ENCODE measurements around the gene GALNT18.

Gene GALNT18

DNA sequence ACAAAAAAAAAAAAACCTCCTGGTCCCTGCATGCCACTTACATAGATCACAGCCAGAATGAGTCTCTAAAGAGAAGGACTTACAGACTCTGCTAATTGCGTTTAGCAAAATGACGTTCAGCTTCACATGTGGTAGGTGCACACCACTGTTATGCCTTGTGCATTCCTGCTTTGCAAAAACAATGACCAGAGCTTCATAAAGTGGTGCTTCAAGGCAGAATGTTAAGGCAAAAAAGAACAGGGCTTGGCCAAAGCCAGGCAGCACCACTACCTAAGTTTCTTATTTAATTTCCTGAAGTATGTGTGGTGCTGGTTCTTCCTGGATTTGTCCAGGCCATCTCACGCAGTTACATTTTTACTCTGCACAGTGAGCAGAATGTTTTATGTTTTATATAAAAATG, 85.2 kb downstream of the GALNT18 start:
- Histone ChIP-seq H3K79me2 (ENCODE audit: insufficient read depth, low read length) (no peaks in the 10 kb centered on the region), H3K36me3 (ENCODE audit: low read length) (no peaks in the 10 kb centered on the region), H3K9me3 (ENCODE audit: insufficient read depth, low read length) (no peaks in the 10 kb centered on the region), H4K20me1 (ENCODE audit: low read depth, low read length) (no peaks in the 10 kb centered on the region), H2AFZ (ENCODE audit: low read depth, low read length, severe bottlenecking) (no peak overlapping the region), H3K27ac (ENCODE audit: low read depth, low read length) (no peak overlapping the region), H3K27me3 (ENCODE audit: low read length) (no peaks in the 10 kb centered on the region), H3K4me3 (ENCODE audit: insufficient read depth, low read length, poor library complexity, severe bottlenecking) (no peak overlapping the region), H3K9ac (ENCODE audit: low read length) (no peak overlapping the region), H3K4me2 (ENCODE audit: low read depth, low read length, poor library complexity, severe bottlenecking) (no peak overlapping the region), H3F3A (ENCODE audit: insufficient read depth) (no peaks in the 10 kb centered on the region), H3K9me2 (replicated peaks; ENCODE audit: insufficient read depth, low read length) (no peaks in the 10 kb centered on the region)
- TF ChIP-seq, protein P1, sequence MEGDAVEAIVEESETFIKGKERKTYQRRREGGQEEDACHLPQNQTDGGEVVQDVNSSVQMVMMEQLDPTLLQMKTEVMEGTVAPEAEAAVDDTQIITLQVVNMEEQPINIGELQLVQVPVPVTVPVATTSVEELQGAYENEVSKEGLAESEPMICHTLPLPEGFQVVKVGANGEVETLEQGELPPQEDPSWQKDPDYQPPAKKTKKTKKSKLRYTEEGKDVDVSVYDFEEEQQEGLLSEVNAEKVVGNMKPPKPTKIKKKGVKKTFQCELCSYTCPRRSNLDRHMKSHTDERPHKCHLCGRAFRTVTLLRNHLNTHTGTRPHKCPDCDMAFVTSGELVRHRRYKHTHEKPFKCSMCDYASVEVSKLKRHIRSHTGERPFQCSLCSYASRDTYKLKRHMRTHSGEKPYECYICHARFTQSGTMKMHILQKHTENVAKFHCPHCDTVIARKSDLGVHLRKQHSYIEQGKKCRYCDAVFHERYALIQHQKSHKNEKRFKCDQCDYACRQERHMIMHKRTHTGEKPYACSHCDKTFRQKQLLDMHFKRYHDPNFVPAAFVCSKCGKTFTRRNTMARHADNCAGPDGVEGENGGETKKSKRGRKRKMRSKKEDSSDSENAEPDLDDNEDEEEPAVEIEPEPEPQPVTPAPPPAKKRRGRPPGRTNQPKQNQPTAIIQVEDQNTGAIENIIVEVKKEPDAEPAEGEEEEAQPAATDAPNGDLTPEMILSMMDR (IDR thresholded peaks at IDR 0.05; ENCODE audit: insufficient read depth, low read length, poor library complexity, severe bottlenecking), result no peak
- no peak for TF ChIP-seq EZH2phosphoT487 (conservative IDR thresholded peaks at IDR 0.05; ENCODE audit: low read length)

DNA sequence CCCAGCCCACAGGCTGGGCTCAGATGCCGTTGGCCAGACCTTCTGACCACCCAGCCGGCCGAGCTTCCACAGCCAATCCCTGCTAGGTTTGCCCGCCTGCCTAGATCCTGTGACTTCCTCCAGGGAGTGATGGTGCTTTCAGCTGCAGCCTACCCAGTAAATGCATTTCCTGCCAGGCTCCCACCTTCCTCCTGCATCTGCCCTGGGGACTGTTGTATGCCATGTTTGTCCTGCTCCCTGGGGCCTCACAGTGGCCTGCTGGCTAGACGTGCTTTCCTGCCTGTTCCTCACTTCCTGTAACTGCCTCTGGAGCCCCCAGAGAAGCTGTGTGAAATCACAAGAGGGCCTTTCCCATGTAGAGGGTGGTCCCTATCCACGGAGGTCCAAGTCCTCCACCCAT, 86.2 kb downstream of the GALNT18 start:
- Histone ChIP-seq H3K9me2 (replicated peaks; ENCODE audit: insufficient read depth, low read length) (no peaks in the 10 kb centered on the region), H4K20me1 (ENCODE audit: low read depth, low read length) (no peaks in the 10 kb centered on the region), H3K4me2 (ENCODE audit: low read depth, low read length, poor library complexity, severe bottlenecking) (no peak overlapping the region), H3K4me3 (ENCODE audit: insufficient read depth, low read length, poor library complexity, severe bottlenecking) (no peak overlapping the region), H3K27me3 (ENCODE audit: low read length) (no peaks in the 10 kb centered on the region), H2AFZ (ENCODE audit: low read depth, low read length, severe bottlenecking) (no peak overlapping the region), H3K9ac (ENCODE audit: low read length) (no peak overlapping the region), H3F3A (ENCODE audit: insufficient read depth) (no peaks in the 10 kb centered on the region), H3K27ac (ENCODE audit: low read depth, low read length) (no peak overlapping the region), H3K9me3 (ENCODE audit: insufficient read depth, low read length) (no peaks in the 10 kb centered on the region), H3K79me2 (ENCODE audit: insufficient read depth, low read length) (no peaks in the 10 kb centered on the region), H3K36me3 (ENCODE audit: low read length) (no peaks in the 10 kb centered on the region)
- TF ChIP-seq EZH2phosphoT487 (conservative IDR thresholded peaks at IDR 0.05; ENCODE audit: low read length), result no peak
- TF ChIP-seq, protein P1 (IDR thresholded peaks at IDR 0.05; ENCODE audit: insufficient read depth, low read length, poor library complexity, severe bottlenecking), result no peak

DNA sequence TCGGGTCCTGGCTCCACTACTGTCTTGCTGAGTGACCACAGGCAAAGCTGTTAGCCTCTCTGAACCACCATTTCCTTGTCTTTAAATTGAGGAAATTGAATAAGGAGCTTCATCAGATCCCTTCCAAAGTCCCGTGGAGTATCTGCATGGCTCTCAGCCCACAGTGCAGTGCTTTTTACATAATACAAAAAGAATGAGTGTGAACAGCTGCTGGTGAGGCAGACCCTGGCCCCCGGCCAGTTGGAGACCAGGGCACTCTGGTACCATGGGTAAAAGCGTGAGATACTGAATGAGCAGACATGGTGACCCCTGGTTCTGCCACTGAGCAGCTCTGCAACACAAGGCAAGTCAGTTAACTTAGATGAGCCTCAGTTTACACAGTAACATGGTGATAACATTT, 86.8 kb downstream of the GALNT18 start:
- Histone ChIP-seq H3K4me2 (ENCODE audit: low read depth, low read length, poor library complexity, severe bottlenecking) (no peak overlapping the region), H3K36me3 (ENCODE audit: low read length) (no peaks in the 10 kb centered on the region), H3K27me3 (ENCODE audit: low read length) (no peaks in the 10 kb centered on the region), H3K27ac (ENCODE audit: low read depth, low read length) (no peak overlapping the region), H3F3A (ENCODE audit: insufficient read depth) (no peaks in the 10 kb centered on the region), H2AFZ (ENCODE audit: low read depth, low read length, severe bottlenecking) (no peak overlapping the region), H3K9ac (ENCODE audit: low read length) (no peak overlapping the region), H3K9me2 (replicated peaks; ENCODE audit: insufficient read depth, low read length) (no peaks in the 10 kb centered on the region), H3K4me3 (ENCODE audit: insufficient read depth, low read length, poor library complexity, severe bottlenecking) (no peak overlapping the region), H4K20me1 (ENCODE audit: low read depth, low read length) (no peaks in the 10 kb centered on the region), H3K9me3 (ENCODE audit: insufficient read depth, low read length) (no peaks in the 10 kb centered on the region), H3K79me2 (ENCODE audit: insufficient read depth, low read length) (no peaks in the 10 kb centered on the region)
- TF ChIP-seq EZH2phosphoT487 (conservative IDR thresholded peaks at IDR 0.05; ENCODE audit: low read length), result no peak
- TF ChIP-seq, protein P1 (IDR thresholded peaks at IDR 0.05; ENCODE audit: insufficient read depth, low read length, poor library complexity, severe bottlenecking), result no peak

Data from SU-DHL-6 (cell line).